Measurements from ENCODE around the gene LDHA. TPM values are rescaled to one million over a fixed set of nuclear protein-coding genes. Genes with fewer than 3 reads are reported as not detected.

LDHA gene
- total RNA-seq, 1 experiment from 2014 or later, result 644 TPM

DNA sequence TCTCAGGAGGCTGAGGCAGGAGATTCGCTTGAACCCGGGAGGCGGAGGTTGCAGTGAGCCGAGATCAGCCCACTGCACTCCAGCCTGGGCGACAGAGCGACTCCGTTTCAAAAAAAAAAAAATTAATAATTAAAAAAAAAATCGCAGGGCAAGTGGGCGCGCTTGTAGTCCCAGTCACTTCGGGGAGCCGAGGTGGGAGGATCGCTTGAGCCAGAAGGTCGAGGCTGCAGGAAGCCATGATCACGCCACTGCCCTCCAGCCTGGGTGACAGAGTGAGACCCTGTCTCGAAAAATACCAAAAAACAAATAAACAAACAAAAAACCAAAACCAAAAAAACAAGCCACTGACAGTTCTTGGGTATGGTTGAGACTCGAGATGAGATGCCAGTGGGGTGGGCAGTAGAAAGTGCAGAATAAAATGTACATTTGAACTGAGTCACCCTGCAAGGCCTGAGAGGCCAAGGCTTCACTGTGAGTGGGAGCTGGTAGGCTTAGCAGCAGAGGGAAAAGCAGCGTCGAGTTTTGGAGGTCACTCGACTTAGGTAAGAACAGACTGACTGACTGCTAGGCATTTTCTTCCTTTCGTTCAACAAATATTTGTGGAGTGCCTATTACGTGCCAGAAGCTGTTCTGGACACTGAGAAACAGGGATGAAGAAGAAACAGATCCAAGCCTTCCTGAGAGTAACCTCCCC, 635 bp upstream of the LDHA start:
- CTCF ChIA-PET, result interaction anchor here (0.8 to 2.9 kb wide), 4 partner anchors 17 to 328 kb away, joined by 3 to 22 read pairs (median 4); no protein-coding TSS in a partner anchor
- ATAC-seq (no peak), DNase-seq (ENCODE audit: low spot score) (no peak)
- peaks cover 9% of the 10 kb centered on the region for H3K27me3 Mint-ChIP-seq (ENCODE audit: low read depth)
- H3K4me3 Mint-ChIP-seq, result peak overlapping the region; percentile 98
- H3K36me3 Mint-ChIP-seq, result peaks cover 28% of the 10 kb centered on the region
- peaks cover 23% of the 10 kb centered on the region for H3K4me1 Mint-ChIP-seq
- TF ChIP-seq CBFB (CRISPR knock-in tag; IDR thresholded peaks at IDR 0.05; ENCODE audit: low read depth) (no peak), EMX1 (CRISPR knock-in tag; IDR thresholded peaks at IDR 0.05) (no peak), ZNF121 (CRISPR knock-in tag; IDR thresholded peaks at IDR 0.05) (no peak), ELF4 (CRISPR knock-in tag; IDR thresholded peaks at IDR 0.05; ENCODE audit: low read depth) (no peak), NR2C2 (CRISPR knock-in tag; IDR thresholded peaks at IDR 0.05) (no peak), FOXP1 (CRISPR knock-in tag; IDR thresholded peaks at IDR 0.05; ENCODE audit: borderline replicate concordance) (no peak), PRRX2 (CRISPR knock-in tag; IDR thresholded peaks at IDR 0.05) (no peak), ATF1 (CRISPR knock-in tag; IDR thresholded peaks at IDR 0.05) (no peak), GTF2I (CRISPR knock-in tag; conservative IDR thresholded peaks at IDR 0.05) (no peak)
- TF ChIP-seq, protein P1, sequence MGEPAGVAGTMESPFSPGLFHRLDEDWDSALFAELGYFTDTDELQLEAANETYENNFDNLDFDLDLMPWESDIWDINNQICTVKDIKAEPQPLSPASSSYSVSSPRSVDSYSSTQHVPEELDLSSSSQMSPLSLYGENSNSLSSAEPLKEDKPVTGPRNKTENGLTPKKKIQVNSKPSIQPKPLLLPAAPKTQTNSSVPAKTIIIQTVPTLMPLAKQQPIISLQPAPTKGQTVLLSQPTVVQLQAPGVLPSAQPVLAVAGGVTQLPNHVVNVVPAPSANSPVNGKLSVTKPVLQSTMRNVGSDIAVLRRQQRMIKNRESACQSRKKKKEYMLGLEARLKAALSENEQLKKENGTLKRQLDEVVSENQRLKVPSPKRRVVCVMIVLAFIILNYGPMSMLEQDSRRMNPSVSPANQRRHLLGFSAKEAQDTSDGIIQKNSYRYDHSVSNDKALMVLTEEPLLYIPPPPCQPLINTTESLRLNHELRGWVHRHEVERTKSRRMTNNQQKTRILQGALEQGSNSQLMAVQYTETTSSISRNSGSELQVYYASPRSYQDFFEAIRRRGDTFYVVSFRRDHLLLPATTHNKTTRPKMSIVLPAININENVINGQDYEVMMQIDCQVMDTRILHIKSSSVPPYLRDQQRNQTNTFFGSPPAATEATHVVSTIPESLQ (CRISPR knock-in tag; IDR thresholded peaks at IDR 0.05), result no peak
- TF ChIP-seq, protein P2, sequence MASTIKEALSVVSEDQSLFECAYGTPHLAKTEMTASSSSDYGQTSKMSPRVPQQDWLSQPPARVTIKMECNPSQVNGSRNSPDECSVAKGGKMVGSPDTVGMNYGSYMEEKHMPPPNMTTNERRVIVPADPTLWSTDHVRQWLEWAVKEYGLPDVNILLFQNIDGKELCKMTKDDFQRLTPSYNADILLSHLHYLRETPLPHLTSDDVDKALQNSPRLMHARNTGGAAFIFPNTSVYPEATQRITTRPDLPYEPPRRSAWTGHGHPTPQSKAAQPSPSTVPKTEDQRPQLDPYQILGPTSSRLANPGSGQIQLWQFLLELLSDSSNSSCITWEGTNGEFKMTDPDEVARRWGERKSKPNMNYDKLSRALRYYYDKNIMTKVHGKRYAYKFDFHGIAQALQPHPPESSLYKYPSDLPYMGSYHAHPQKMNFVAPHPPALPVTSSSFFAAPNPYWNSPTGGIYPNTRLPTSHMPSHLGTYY (CRISPR knock-in tag; IDR thresholded peaks at IDR 0.05), result no peak
- TF ChIP-seq, protein P3, sequence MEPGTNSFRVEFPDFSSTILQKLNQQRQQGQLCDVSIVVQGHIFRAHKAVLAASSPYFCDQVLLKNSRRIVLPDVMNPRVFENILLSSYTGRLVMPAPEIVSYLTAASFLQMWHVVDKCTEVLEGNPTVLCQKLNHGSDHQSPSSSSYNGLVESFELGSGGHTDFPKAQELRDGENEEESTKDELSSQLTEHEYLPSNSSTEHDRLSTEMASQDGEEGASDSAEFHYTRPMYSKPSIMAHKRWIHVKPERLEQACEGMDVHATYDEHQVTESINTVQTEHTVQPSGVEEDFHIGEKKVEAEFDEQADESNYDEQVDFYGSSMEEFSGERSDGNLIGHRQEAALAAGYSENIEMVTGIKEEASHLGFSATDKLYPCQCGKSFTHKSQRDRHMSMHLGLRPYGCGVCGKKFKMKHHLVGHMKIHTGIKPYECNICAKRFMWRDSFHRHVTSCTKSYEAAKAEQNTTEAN (CRISPR knock-in tag; IDR thresholded peaks at IDR 0.05), result no peak
- TF ChIP-seq, protein P4, sequence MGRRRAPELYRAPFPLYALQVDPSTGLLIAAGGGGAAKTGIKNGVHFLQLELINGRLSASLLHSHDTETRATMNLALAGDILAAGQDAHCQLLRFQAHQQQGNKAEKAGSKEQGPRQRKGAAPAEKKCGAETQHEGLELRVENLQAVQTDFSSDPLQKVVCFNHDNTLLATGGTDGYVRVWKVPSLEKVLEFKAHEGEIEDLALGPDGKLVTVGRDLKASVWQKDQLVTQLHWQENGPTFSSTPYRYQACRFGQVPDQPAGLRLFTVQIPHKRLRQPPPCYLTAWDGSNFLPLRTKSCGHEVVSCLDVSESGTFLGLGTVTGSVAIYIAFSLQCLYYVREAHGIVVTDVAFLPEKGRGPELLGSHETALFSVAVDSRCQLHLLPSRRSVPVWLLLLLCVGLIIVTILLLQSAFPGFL (CRISPR knock-in tag; IDR thresholded peaks at IDR 0.05; ENCODE audit: borderline replicate concordance), result no peak
- no peaks in the 10 kb centered on the region for H3K9me3 Mint-ChIP-seq
- POLR2A ChIA-PET, result interaction anchor here (1.3 to 2.2 kb wide), 2 partner anchors 14 to 16 kb away, joined by 3 to 8 read pairs; no protein-coding TSS in a partner anchor
- peak overlapping the region; percentile 60 for H3K27ac Mint-ChIP-seq

DNA sequence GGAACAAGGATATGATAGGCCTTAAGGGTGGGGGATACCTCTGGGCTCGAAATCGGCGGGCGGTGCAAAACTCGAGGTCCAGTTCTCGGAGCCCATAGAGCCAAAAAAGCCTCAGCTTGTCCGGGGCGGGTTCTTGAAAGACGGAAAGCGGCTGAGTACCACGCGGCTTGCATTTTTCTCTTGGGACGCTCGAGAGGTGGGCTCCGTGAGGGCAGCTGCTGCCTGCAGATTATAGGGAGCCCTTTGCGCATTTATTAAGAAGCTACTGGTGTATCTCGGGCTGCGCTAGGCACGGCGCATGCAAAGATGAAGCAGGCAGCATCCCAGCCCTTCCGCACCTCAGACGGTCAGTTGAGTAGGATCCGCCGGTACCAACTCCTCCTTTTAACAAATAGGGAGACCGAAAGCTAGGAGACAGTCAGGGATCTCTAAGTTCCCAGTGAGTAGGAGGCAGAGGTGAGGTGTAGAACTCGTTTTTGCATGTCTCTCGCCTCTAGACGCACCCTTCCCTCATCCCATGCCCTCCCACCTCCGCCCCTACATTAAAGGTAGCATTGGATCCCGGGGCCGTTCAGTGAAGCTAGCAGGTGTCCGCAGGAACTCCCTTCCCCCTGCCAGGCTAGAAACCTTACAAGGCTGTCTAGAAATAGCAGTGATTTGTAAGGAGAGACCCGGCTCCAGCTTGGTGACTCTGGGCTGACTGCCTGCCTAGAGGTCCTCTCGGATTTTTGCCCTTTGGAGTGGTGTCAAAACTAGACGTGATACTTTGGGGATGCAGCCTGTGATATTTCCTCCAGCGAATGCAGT, 768 bp downstream of the LDHA start:
- ATAC-seq, result no peak
- H3K4me1 Mint-ChIP-seq, result peaks cover 25% of the 10 kb centered on the region
- H3K27ac Mint-ChIP-seq, result peak overlapping the region; percentile 96

More for the DNA sequence above, 768 bp downstream of the LDHA start:
- DNase-seq (ENCODE audit: low spot score), result no peak
- POLR2A ChIA-PET, result interaction anchor here (1.0 to 2.2 kb wide), 7 partner anchors 12 to 256 kb away, joined by 3 to 14 read pairs (median 4); partner anchors contain the start of genes LDHC and TSG101
- Mint-ChIP-seq H3K27me3 (ENCODE audit: low read depth) (peaks cover 9% of the 10 kb centered on the region), H3K36me3 (peaks cover 42% of the 10 kb centered on the region), H3K4me3 (peak overlapping the region; percentile 98), H3K9me3 (no peaks in the 10 kb centered on the region)
- TF ChIP-seq, protein P5, sequence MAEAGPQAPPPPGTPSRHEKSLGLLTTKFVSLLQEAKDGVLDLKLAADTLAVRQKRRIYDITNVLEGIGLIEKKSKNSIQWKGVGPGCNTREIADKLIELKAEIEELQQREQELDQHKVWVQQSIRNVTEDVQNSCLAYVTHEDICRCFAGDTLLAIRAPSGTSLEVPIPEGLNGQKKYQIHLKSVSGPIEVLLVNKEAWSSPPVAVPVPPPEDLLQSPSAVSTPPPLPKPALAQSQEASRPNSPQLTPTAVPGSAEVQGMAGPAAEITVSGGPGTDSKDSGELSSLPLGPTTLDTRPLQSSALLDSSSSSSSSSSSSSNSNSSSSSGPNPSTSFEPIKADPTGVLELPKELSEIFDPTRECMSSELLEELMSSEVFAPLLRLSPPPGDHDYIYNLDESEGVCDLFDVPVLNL (CRISPR knock-in tag; IDR thresholded peaks at IDR 0.05; ENCODE audit: borderline replicate concordance, low read depth), result 0 out of 2 replicates have a peak, but pooled peaks have one; percentile 16
- TF ChIP-seq, protein P6, sequence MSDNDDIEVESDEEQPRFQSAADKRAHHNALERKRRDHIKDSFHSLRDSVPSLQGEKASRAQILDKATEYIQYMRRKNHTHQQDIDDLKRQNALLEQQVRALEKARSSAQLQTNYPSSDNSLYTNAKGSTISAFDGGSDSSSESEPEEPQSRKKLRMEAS (CRISPR knock-in tag; IDR thresholded peaks at IDR 0.05), result no peak
- CTCF ChIA-PET, result interaction anchor here (1.0 to 2.9 kb wide), 10 partner anchors 15 to 404 kb away, joined by 3 to 22 read pairs (median 4); no protein-coding TSS in a partner anchor

Data from WTC11 (cell line).